ENCODE results near the gene KCNA2.

DNA sequence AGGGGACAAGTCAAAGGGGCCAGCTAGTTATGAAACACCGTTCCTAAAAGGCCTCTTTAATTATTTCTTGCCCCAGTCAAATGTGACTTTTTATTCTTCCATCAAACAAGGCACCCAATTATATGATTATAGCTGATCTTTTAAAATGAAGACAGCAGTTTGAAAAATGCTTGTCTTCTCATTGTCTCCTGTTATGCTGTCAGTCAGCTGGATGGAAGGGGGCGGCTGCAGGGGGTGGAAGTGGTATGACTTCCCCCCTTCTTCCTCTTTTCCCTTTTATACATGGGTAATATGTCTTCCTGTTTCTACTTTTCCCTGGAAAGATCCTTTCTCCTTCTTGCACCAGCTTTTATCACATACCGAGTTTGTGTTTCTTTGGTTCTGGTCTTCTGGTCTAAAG, 61.4 kb downstream of the KCNA2 start:
- TF ChIP-seq, protein P1, sequence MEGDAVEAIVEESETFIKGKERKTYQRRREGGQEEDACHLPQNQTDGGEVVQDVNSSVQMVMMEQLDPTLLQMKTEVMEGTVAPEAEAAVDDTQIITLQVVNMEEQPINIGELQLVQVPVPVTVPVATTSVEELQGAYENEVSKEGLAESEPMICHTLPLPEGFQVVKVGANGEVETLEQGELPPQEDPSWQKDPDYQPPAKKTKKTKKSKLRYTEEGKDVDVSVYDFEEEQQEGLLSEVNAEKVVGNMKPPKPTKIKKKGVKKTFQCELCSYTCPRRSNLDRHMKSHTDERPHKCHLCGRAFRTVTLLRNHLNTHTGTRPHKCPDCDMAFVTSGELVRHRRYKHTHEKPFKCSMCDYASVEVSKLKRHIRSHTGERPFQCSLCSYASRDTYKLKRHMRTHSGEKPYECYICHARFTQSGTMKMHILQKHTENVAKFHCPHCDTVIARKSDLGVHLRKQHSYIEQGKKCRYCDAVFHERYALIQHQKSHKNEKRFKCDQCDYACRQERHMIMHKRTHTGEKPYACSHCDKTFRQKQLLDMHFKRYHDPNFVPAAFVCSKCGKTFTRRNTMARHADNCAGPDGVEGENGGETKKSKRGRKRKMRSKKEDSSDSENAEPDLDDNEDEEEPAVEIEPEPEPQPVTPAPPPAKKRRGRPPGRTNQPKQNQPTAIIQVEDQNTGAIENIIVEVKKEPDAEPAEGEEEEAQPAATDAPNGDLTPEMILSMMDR (IDR thresholded peaks at IDR 0.05; ENCODE audit: borderline replicate concordance, extremely low read depth, low read length, poor library complexity, severe bottlenecking), result no peak
- TF ChIP-seq EZH2 (IDR thresholded peaks at IDR 0.05; ENCODE audit: borderline replicate concordance, low read depth, low read length, severe bottlenecking), result no peak

Data from DND-41 (cell line).